A673 (cell line): ENCODE results near the gene RAB14. TPM values are rescaled to one million over a fixed set of nuclear protein-coding genes. Genes with fewer than 3 reads are reported as not detected.

Source experiments
- BruUV-seq: library from RNA; stranded (reverse); fragments of 400-500 nt; replicated peaks from 2 replicates; lab custom pipeline; 2021; lab: Mats Ljungman, UMichigan
- CTCF ChIA-PET: fragments of 300-600 bp; sonication (Branson Sonifier 250); formaldehyde crosslinking; loops from one replicate; lab custom pipeline; 2022; ENCODE audit warnings: antibody characterized with exemption; lab: Charles Lee
- POLR2A ChIA-PET: fragments of 300-600 bp; sonication (Branson Sonifier 250); formaldehyde crosslinking; loops from one replicate; lab custom pipeline; 2022; ENCODE audit warnings: antibody characterized with exemption; ENCODE audit not compliant: low non-redundant PET; lab: Charles Lee
- DNase-seq: peaks from one replicate; pipeline ENCODE4 v3.0.0-alpha.2; 2015; ENCODE audit warnings: low spot score
- H3K27ac ChIP-seq: fragments of 200-600 bp; sonication (generic); 2 replicates; pipeline ENCODE4 v1.5.1; 2016; ENCODE audit warnings: mixed run types, low read depth, mild to moderate bottlenecking, mixed read lengths, antibody characterized with exemption, low read length; ENCODE audit not compliant: poor library complexity, severe bottlenecking
- H3K27me3 ChIP-seq: fragments of 200-600 bp; sonication (generic); replicated peaks from 2 replicates; pipeline ENCODE4 v1.6.1; 2017; ENCODE audit warnings: mixed run types, low read depth, mild to moderate bottlenecking, mixed read lengths, antibody characterized with exemption, low read length; ENCODE audit not compliant: insufficient read depth, poor library complexity
- H3K36me3 ChIP-seq: fragments of 200-600 bp; sonication (generic); 2 replicates; pipeline ENCODE4 v1.6.1; 2016; ENCODE audit warnings: mixed run types, mild to moderate bottlenecking, mixed read lengths, antibody characterized with exemption, low read length; ENCODE audit not compliant: insufficient read depth, poor library complexity, severe bottlenecking
- H3K4me1 ChIP-seq: fragments of 200-600 bp; sonication (generic); 2 replicates; pipeline ENCODE4 v1.6.1; 2017; ENCODE audit warnings: mixed run types, mild to moderate bottlenecking, mixed read lengths, antibody characterized with exemption, low read length; ENCODE audit not compliant: insufficient read depth, poor library complexity, severe bottlenecking
- H3K4me3 ChIP-seq: fragments of 200-600 bp; sonication (generic); 2 replicates; pipeline ENCODE4 v1.5.1; 2016; ENCODE audit warnings: low read depth, mixed run types, mild to moderate bottlenecking, mixed read lengths, low read length; ENCODE audit not compliant: poor library complexity, severe bottlenecking
- H3K9me3 ChIP-seq: fragments of 200-600 bp; sonication (generic); 2 replicates; pipeline ENCODE4 v1.6.1; 2016; ENCODE audit warnings: mixed run types, low read depth, mild to moderate bottlenecking, mixed read lengths, antibody characterized with exemption, low read length; ENCODE audit not compliant: poor library complexity, severe bottlenecking
- CTCF ChIP-seq: fragments of 300-800, 200-600 bp; sonication (generic); conservative IDR thresholded peaks from 2 replicates; pipeline ENCODE4 v1.5.1; 2017; ENCODE audit warnings: low read depth, mild to moderate bottlenecking, antibody characterized with exemption, low read length, moderate library complexity, mixed read lengths
- EZH2 ChIP-seq: fragments of 200-600 bp; sonication (generic); IDR thresholded peaks from 2 replicates; pipeline ENCODE4 v1.6.1; 2017; ENCODE audit warnings: borderline replicate concordance, low read depth, mild to moderate bottlenecking, mixed read lengths, antibody characterized with exemption, low read length; ENCODE audit not compliant: poor library complexity, severe bottlenecking
- intact Hi-C: fragments of 100-400 bp; cut with micrococcal nuclease; formaldehyde crosslinking; loops from one replicate; pipeline ENCODE4 v1.10.0; 2022; ENCODE audit not compliant: unreplicated experiment
- total RNA-seq: library from RNA; stranded (reverse); gene quantifications from 2 replicates; pipeline ENCODE4 v1.2.3, GENCODE V29; 2021

Gene RAB14
- total RNA-seq, 1 experiment from 2014 or later: 71.9 TPM

- ChIA-PET POLR2A (interaction anchor here (0.5 kb wide), 1 partner anchor 809 kb away, joined by 3 read pairs; no protein-coding TSS in a partner anchor), CTCF (interaction anchor here (0.6 to 1.0 kb wide), 4 partner anchors 48 to 485 kb away, joined by 3 to 9 read pairs (median 4); no protein-coding TSS in a partner anchor)
- no TSS peak for BruUV-seq
- no peaks in the 10 kb centered on the region for H3K27me3 ChIP-seq
- intact Hi-C loops: no loop called here
- H3K27ac ChIP-seq: no peak overlapping the region
- no peaks in the 10 kb centered on the region for H3K9me3 ChIP-seq
- no peak overlapping the region for H3K4me3 ChIP-seq
- H3K4me1 ChIP-seq: no peaks in the 10 kb centered on the region
- peaks cover 74% of the 10 kb centered on the region for H3K36me3 ChIP-seq
- TF ChIP-seq EZH2 (no peak), CTCF (peak; percentile 52)
- DNase-seq: peak; percentile 33
These were observed 32.5 kb downstream of the RAB14 start for GRCh38 chr9:121169094-121169601.

- no TSS peak for BruUV-seq
- CTCF ChIA-PET: no interaction called here
- intact Hi-C loops: no loop called here
These were observed 33.6 kb downstream of the RAB14 start for GRCh38 chr9:121168052-121168451.

GRCh38 chr9:121160025-121160424 lies 41.6 kb downstream of the RAB14 start:
- ChIA-PET POLR2A (no interaction called here), CTCF (no interaction called here)
- TF ChIP-seq CTCF (no peak), EZH2 (no peak)
- Histone ChIP-seq H3K27ac (no peak overlapping the region), H3K9me3 (no peaks in the 10 kb centered on the region), H3K27me3 (no peaks in the 10 kb centered on the region), H3K4me3 (no peak overlapping the region), H3K36me3 (peaks cover 60% of the 10 kb centered on the region), H3K4me1 (no peaks in the 10 kb centered on the region)
- intact Hi-C loops: no loop called here
- no peak for DNase-seq
- BruUV-seq: no TSS peak

More at GRCh38 chr9:121168052-121168451, 33.6 kb downstream of the RAB14 start:
- no peaks in the 10 kb centered on the region for H3K9me3 ChIP-seq
- DNase-seq: no peak
- H3K27me3 ChIP-seq: no peaks in the 10 kb centered on the region
- no peak overlapping the region for H3K4me3 ChIP-seq
- peaks cover 65% of the 10 kb centered on the region for H3K36me3 ChIP-seq
- H3K27ac ChIP-seq: no peak overlapping the region
- POLR2A ChIA-PET: no interaction called here
- no peaks in the 10 kb centered on the region for H3K4me1 ChIP-seq
- TF ChIP-seq EZH2: no peak
- TF ChIP-seq CTCF: no peak
